Effector memory CD4-positive, alpha-beta T cell (primary cell): ENCODE measurements around the gene TXNL1.

Experiments used
- DNase-seq, 3 donors: peaks; one replicate each; pipeline ENCODE4 v3.0.0-alpha.2; 2020
- H3K27ac ChIP-seq: 2 replicates; pipeline ENCODE4 v1.7.0; 2013; ENCODE audit warnings: mild to moderate bottlenecking, low read length, moderate library complexity; ENCODE audit not compliant: insufficient read depth, poor library complexity, severe bottlenecking
- H3K27me3 ChIP-seq: replicated peaks from 2 replicates; pipeline ENCODE4 v1.7.0; 2013; ENCODE audit warnings: mild to moderate bottlenecking, low read length; ENCODE audit not compliant: insufficient read depth, control insufficient read depth, poor library complexity, severe bottlenecking
- H3K36me3 ChIP-seq: 2 replicates; pipeline ENCODE4 v1.7.0; 2013; ENCODE audit warnings: mild to moderate bottlenecking, low read length, moderate library complexity; ENCODE audit not compliant: control insufficient read depth, insufficient read depth
- H3K4me1 ChIP-seq: 2 replicates; pipeline ENCODE4 v1.7.0; 2013; ENCODE audit warnings: low read length, mild to moderate bottlenecking; ENCODE audit not compliant: control insufficient read depth, insufficient read depth, poor library complexity, severe bottlenecking
- H3K4me3 ChIP-seq: 2 replicates; pipeline ENCODE4 v1.7.0; 2013; ENCODE audit warnings: low read length, low read depth, mild to moderate bottlenecking; ENCODE audit not compliant: insufficient read depth, poor library complexity, severe bottlenecking
- H3K9me3 ChIP-seq: 2 replicates; pipeline ENCODE4 v1.7.0; 2013; ENCODE audit warnings: mild to moderate bottlenecking, low read length, moderate library complexity; ENCODE audit not compliant: control insufficient read depth

TXNL1 gene

GRCh38 chr18:56647951-56648893, 9.8 kb upstream of the TXNL1 start:
- H3K4me1 ChIP-seq: peaks cover 16% of the 10 kb centered on the region
- no peaks in the 10 kb centered on the region for H3K27me3 ChIP-seq
- DNase-seq: no peak
- no peak overlapping the region for H3K27ac ChIP-seq
- H3K9me3 ChIP-seq: no peaks in the 10 kb centered on the region
- no peak overlapping the region for H3K4me3 ChIP-seq
- H3K36me3 ChIP-seq: no peaks in the 10 kb centered on the region

GRCh38 chr18:56647071-56647470, 8.7 kb upstream of the TXNL1 start:
- no peak overlapping the region for H3K4me3 ChIP-seq
- H3K9me3 ChIP-seq: no peaks in the 10 kb centered on the region
- no peaks in the 10 kb centered on the region for H3K36me3 ChIP-seq
- no peaks in the 10 kb centered on the region for H3K27me3 ChIP-seq
- peak in 1 of 3 donors; percentile 23 for DNase-seq
- H3K4me1 ChIP-seq: peaks cover 7% of the 10 kb centered on the region
- no peak overlapping the region for H3K27ac ChIP-seq

GRCh38 chr18:56645415-56646016, 7.1 kb upstream of the TXNL1 start:
- Histone ChIP-seq H3K4me3 (no peak overlapping the region), H3K9me3 (no peaks in the 10 kb centered on the region), H3K27me3 (no peaks in the 10 kb centered on the region), H3K27ac (no peak overlapping the region), H3K36me3 (no peaks in the 10 kb centered on the region), H3K4me1 (peaks cover under 1% of the 10 kb centered on the region)
- no peak for DNase-seq

GRCh38 chr18:56643381-56643780, 5.0 kb upstream of the TXNL1 start:
- no peaks in the 10 kb centered on the region for H3K36me3 ChIP-seq
- H3K27me3 ChIP-seq: no peaks in the 10 kb centered on the region
- H3K27ac ChIP-seq: no peak overlapping the region
- no peak for DNase-seq
- no peak overlapping the region for H3K4me3 ChIP-seq
- no peaks in the 10 kb centered on the region for H3K4me1 ChIP-seq
- no peaks in the 10 kb centered on the region for H3K9me3 ChIP-seq

- peaks cover 3% of the 10 kb centered on the region for H3K4me1 ChIP-seq
- no peaks in the 10 kb centered on the region for H3K27me3 ChIP-seq
- no peak overlapping the region for H3K27ac ChIP-seq
- H3K36me3 ChIP-seq: no peaks in the 10 kb centered on the region
- H3K4me3 ChIP-seq: no peak overlapping the region
- no peaks in the 10 kb centered on the region for H3K9me3 ChIP-seq
- no peak for DNase-seq
These were observed 3.4 kb upstream of the TXNL1 start for GRCh38 chr18:56641714-56642337.

- H3K9me3 ChIP-seq: no peaks in the 10 kb centered on the region
- DNase-seq: no peak
- H3K36me3 ChIP-seq: no peaks in the 10 kb centered on the region
- H3K4me1 ChIP-seq: peaks cover 6% of the 10 kb centered on the region
- no peaks in the 10 kb centered on the region for H3K27me3 ChIP-seq
- no peak overlapping the region for H3K27ac ChIP-seq
- H3K4me3 ChIP-seq: no peak overlapping the region
These were observed 1.2 kb upstream of the TXNL1 start for GRCh38 chr18:56639571-56639970.

DNA sequence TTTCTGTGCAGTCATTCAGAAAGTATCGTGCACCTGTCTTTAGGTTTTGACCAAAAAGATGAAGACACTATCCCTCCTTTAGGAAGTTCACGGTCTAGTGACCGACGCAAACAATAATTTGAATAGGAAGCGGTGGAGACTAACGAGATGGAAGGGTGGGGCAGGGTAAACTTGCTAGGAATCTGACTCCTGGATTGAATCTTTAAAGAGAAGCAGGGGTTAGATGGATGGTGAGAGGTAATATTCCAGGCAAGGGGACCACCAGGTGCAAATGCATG, 651 bp upstream of the TXNL1 start:
- Histone ChIP-seq H3K27ac (peak overlapping the region; percentile 74), H3K9me3 (no peaks in the 10 kb centered on the region), H3K4me3 (peak overlapping the region; percentile 91), H3K4me1 (peaks cover 6% of the 10 kb centered on the region), H3K27me3 (no peaks in the 10 kb centered on the region), H3K36me3 (no peaks in the 10 kb centered on the region)
- no peak for DNase-seq

DNA sequence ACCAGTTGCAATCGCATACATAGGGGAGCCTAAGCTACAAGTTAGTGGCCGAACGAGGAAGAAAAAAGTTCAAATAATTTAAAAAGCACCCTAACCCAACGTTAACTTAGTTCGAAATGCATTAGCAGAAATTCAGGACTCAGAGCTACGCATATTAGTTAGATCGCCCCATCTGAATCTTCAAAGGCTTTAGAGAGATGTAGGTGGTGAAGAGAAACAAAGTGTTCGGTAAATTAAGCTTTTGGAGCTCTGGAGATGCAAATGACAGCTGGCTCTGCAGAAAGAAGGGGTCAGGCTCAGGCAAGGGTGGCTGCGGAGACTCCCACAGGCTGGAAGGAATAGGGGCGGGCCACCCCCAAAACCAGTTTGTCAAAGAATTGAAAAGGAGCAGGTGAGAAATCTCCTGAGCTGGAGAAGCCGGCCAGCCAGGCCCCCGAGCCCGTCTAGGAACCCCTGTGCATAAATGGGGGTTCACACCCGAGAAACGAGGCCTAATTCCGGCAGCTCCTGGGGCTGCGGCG, 621 bp downstream of the TXNL1 start:
- DNase-seq: peak in 1 of 3 donors; percentile 11
- Histone ChIP-seq H3K4me3 (peak overlapping the region; percentile 91), H3K27me3 (no peaks in the 10 kb centered on the region), H3K27ac (peak overlapping the region; percentile 87), H3K9me3 (no peaks in the 10 kb centered on the region), H3K36me3 (no peaks in the 10 kb centered on the region), H3K4me1 (peaks cover 6% of the 10 kb centered on the region)

DNA sequence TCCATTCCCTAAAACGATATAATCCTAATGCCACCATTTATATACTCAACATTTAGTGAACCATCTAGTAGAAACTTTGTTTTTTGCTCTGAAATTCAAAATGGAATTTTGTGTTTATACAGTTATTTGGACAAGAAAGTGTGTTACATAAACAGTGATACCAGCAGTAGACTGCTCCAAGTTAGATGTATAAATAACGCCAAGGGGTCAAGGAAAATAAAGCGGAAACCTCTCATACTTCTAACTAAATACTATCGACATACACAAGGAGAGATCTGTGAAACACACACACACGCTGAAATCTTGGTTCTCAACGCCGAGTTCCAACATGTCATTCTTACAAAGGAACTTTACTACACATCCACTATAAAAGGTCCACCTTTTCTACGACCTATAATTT, 1.2 kb downstream of the TXNL1 start:
- no peaks in the 10 kb centered on the region for H3K36me3 ChIP-seq
- peak overlapping the region; percentile 91 for H3K4me3 ChIP-seq
- H3K27me3 ChIP-seq: no peaks in the 10 kb centered on the region
- no peak overlapping the region for H3K27ac ChIP-seq
- peaks cover 6% of the 10 kb centered on the region for H3K4me1 ChIP-seq
- H3K9me3 ChIP-seq: no peaks in the 10 kb centered on the region
- no peak for DNase-seq

DNA sequence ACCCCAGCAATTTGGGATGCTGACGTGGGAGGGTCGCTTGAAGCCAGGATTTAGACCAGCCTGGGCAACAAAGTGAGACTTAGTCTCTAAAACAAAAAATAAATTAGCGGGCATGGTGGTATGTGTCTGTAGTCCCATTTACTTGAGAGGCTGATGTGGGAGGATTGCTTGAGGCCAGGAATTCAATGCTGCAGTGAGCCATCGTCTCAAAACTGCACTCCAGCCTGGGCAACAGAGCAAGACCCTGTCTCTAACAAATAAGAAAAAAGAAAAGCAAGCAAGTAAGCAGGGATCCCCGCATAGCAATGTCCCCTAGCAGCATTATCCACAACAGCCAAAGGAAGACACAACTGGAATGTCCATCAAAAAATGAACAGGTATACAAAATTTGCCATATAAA, 3.4 kb downstream of the TXNL1 start:
- no peak for DNase-seq
- Histone ChIP-seq H3K36me3 (no peaks in the 10 kb centered on the region), H3K4me1 (peaks cover 6% of the 10 kb centered on the region), H3K27ac (no peak overlapping the region), H3K9me3 (no peaks in the 10 kb centered on the region), H3K4me3 (no peak overlapping the region), H3K27me3 (no peaks in the 10 kb centered on the region)
